GM12872 (cell line): ENCODE measurements around the gene TP53AIP1.

ENCODE experiments used
- TF ChIP-seq, protein P1 (sequence below): IDR thresholded peaks from 3 replicates; pipeline ENCODE4 v1.5.1; 2011; ENCODE audit warnings: low read depth, mild to moderate bottlenecking, low read length, moderate library complexity; ENCODE audit not compliant: insufficient read depth

The TP53AIP1 gene, protein sequence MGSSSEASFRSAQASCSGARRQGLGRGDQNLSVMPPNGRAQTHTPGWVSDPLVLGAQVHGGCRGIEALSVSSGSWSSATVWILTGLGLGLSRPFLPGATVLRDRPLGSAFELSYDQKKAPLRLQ

DNA sequence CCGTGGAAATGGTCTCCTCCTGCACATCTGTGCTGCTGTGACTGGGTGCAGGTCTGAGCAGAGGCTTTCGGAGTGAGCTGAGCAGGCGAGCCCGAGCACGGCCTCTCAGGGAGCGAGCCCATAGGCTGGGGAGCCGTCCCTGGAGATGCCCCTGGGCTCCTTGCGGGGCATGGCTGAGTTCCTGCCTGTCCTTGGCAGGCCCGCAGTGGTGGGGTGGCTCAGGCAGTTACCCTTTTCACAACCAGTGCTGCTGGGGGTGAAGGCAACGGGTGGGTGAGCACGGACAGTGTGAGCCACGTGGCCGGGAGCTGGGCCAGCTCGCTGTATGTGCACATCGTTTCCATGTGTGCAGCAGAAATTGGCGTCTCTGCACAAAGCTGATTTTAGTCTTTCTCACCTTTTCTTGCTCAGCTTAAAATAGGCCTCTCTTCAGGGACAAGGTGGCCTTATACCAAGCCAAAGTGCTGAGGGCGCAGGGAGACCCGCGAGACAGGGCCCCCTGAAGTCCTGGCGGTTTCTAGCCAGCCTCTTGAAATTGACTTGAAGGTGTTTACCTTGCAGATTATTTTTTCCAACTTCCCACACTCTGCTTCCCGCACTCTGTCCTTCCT lies at the start of gene TP53AIP1:
Gene TP53AIP1, minus strand, starts transcription at position 55 of the 611 bp plus-strand sequence. CDS start 5,053 bp downstream, outside the sequence.
- TF ChIP-seq, protein P1, sequence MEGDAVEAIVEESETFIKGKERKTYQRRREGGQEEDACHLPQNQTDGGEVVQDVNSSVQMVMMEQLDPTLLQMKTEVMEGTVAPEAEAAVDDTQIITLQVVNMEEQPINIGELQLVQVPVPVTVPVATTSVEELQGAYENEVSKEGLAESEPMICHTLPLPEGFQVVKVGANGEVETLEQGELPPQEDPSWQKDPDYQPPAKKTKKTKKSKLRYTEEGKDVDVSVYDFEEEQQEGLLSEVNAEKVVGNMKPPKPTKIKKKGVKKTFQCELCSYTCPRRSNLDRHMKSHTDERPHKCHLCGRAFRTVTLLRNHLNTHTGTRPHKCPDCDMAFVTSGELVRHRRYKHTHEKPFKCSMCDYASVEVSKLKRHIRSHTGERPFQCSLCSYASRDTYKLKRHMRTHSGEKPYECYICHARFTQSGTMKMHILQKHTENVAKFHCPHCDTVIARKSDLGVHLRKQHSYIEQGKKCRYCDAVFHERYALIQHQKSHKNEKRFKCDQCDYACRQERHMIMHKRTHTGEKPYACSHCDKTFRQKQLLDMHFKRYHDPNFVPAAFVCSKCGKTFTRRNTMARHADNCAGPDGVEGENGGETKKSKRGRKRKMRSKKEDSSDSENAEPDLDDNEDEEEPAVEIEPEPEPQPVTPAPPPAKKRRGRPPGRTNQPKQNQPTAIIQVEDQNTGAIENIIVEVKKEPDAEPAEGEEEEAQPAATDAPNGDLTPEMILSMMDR, result no peak

DNA sequence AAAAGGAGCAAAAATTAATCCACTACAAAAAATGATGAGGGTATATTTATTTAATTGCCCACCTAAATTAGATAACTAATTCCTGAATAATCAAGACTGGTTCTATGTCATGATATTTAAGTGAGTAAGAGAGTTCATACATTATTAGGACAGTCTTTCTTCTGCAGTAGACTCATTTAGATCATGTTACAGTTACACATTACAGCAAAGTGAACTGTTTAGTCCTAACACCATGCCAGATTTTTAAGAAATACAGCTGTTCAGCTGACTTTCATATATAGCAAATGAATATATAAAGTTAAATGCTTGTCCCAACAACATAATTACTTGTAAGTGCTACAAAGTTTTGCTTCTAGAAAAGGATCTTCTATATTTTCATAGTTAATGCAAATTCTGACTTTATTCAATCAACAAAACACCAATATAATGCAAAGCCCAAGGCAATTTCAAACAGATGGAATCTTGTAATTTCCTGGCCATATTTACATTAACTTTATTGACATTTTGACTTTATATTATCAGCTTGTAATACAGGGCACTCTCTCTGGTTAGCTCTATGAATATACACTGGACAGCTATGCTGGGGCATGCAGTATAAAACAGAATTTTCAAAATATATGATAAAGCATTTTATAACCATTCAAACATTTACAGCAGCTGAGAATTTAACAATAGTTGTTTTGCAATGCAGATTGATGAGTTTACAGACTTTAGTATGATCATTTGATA lies 45.7 kb upstream of the TP53AIP1 start:
- TF ChIP-seq, protein P1, result no peak

DNA sequence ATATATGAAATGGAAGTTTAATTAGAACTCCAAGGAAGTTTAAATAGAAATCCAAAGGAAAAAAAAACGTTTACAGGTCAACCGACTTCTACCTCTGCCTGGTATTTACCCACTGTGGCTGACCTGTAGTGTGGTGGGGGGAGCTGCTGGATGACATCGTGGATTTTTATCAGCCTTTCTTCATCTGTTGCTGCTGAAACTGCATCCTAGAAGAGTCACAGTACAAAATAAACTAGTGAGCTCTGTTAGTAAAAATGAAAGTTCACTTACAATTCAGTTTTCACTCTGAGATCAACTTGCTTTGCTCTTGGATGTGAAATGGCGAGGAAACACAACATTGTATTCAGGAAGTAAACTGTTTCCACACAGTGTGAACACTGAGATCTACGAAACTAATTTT lies 43.2 kb upstream of the TP53AIP1 start:
- TF ChIP-seq, protein P1, result no peak

DNA sequence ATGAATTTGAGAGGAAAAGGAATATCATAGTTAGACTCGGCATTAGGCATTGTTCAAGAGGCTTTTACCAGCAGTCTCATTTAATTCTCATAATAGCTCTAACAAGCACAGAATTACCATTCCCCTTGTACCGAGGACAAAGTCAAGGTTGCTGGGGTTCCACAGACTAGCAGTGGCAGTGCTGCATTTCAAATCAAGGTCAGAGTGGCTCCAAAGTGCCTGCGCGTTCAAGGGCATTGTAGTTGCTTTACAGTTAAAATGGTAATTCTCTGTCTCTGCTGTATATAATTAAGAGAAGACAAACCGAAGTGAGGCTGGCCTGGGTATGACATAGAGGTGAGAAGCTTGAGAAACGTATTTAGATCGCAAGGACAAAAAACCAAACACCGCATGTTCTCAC lies 40.4 kb upstream of the TP53AIP1 start:
- TF ChIP-seq, protein P1, result no peak

DNA sequence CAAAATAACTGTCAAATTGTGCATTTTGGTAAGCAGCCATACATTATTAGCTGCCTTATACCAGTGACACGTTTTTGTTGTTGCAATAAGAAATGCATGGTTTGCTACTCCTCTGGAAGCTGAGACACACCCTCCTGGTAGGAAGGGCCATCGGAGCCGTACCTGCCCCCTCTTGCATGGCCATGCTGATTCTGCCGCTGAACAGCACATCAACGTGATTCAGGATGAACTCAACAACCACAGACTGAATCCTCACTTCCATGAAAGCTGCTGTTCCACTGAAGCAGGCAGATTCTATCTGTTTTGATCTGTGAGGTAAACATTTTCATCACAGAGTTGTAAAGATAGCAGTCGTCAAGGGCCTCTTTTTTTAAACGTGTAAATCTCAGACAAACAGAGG lies 38.6 kb upstream of the TP53AIP1 start:
- TF ChIP-seq, protein P1, result no peak

DNA sequence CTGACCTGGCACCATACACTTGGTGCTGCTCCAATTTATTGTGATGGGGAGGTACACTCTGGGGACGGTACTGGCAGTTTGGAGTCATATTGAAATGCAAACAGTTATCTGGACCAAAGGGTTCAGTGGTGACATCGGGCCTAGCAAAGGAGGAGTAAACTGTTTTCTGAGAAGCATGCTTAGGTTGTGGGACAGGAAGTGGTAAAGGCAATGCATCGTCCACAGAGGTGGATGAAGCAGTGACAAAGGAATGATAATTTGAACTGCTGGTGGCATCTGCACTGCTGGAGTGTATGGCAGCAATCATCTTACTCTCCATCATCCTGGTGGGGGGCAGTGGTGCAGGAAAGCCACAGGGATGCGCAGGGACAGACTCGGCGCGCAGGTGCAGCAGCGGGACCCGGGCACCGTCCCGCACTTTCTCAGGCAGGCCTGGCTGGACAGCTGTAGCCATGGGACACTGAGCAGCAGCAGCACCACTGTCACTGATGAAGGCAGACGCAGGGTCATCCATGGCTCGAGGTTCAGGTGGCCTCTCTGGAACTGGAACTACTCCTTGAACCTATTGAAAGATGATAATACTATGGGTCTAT lies 28.0 kb upstream of the TP53AIP1 start:
- TF ChIP-seq, protein P1, result no peak

DNA sequence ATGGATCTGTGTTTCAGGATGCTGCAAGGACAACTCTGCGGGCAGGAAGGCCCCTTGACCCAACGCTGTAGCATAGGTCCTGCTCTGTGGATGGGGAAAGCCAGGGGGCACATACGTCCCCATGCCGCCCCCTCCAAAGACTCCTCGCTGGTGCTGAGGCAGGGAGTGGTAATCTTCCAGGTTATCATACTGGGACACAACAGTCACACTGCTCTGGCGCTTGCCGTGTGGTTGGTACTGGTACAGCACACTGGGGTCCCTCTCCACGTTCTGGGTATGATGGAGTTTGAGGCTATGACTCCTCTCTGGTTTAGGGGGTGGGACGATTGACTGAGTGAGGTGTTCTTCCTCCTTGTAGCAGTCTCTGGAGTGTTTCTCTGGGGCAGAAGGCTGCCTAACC lies 26.2 kb upstream of the TP53AIP1 start:
- TF ChIP-seq, protein P1, result no peak
